DOHH2 (cell line): ENCODE results near the gene TGDS.

Source experiments
- H3F3A ChIP-seq: fragments of 200-600 bp; sonication (generic), shearing (Covaris generic); 2 replicates; pipeline ENCODE4 v1.6.0; 2016; ENCODE audit warnings: antibody characterized with exemption, mild to moderate bottlenecking; ENCODE audit not compliant: control insufficient read depth, insufficient read depth
- H3K27ac ChIP-seq: fragments of 200-600 bp; sonication (generic); 2 replicates; pipeline ENCODE4 v1.5.1; 2014; ENCODE audit warnings: low read depth, mild to moderate bottlenecking, low read length, moderate library complexity
- H3K27me3 ChIP-seq: fragments of 200-600 bp; sonication (generic); 2 replicates; pipeline ENCODE4 v1.6.1; 2014; ENCODE audit warnings: mild to moderate bottlenecking, low read length, mixed read lengths; ENCODE audit not compliant: control insufficient read depth
- H3K36me3 ChIP-seq: fragments of 200-600 bp; sonication (generic); 2 replicates; pipeline ENCODE4 v1.6.1; 2014; ENCODE audit warnings: mild to moderate bottlenecking, low read length, moderate library complexity, mixed read lengths; ENCODE audit not compliant: control insufficient read depth
- H3K4me1 ChIP-seq: fragments of 200-600 bp; sonication (generic); 2 replicates; pipeline ENCODE4 v1.6.1; 2014; ENCODE audit warnings: mild to moderate bottlenecking, low read length, mixed read lengths; ENCODE audit not compliant: control insufficient read depth
- H3K4me2 ChIP-seq: fragments of 200-600 bp; sonication (generic); 2 replicates; pipeline ENCODE4 v1.6.0; 2014; ENCODE audit warnings: mild to moderate bottlenecking, low read length, moderate library complexity
- H3K4me3 ChIP-seq: fragments of 200-600 bp; sonication (generic); 2 replicates; pipeline ENCODE4 v1.5.1; 2014; ENCODE audit warnings: mild to moderate bottlenecking, low read length, mixed read lengths
- H3K79me2 ChIP-seq: fragments of 200-600 bp; sonication (generic); 2 replicates; pipeline ENCODE4 v1.6.1; 2014; ENCODE audit warnings: mild to moderate bottlenecking, low read length, mixed read lengths; ENCODE audit not compliant: control insufficient read depth
- H3K9me2 ChIP-seq: fragments of 200-600 bp; sonication (generic); replicated peaks from 2 replicates; pipeline ENCODE4 v1.6.1; 2014; ENCODE audit warnings: mild to moderate bottlenecking, low read length, mixed read lengths; ENCODE audit not compliant: control insufficient read depth
- H3K9me3 ChIP-seq: fragments of 200-600 bp; sonication (generic); 2 replicates; pipeline ENCODE4 v1.6.1; 2014; ENCODE audit warnings: antibody characterized with exemption, low read length, mixed read lengths; ENCODE audit not compliant: control insufficient read depth, insufficient read depth
- H4K20me1 ChIP-seq: fragments of 200-600 bp; sonication (generic); 2 replicates; pipeline ENCODE4 v1.6.0; 2014; ENCODE audit warnings: low read depth, mild to moderate bottlenecking, antibody characterized with exemption, low read length, moderate library complexity; ENCODE audit not compliant: control insufficient read depth, insufficient read depth
- EZH2phosphoT487 ChIP-seq: fragments of 200-600 bp; sonication (generic); IDR thresholded peaks from 2 replicates; pipeline ENCODE4 v1.6.1; 2017; ENCODE audit warnings: borderline replicate concordance, mild to moderate bottlenecking, antibody characterized with exemption, low read length, moderate library complexity, mixed read lengths
- TF ChIP-seq, protein P1 (sequence below): fragments of 200-600 bp; sonication (generic); IDR thresholded peaks from one replicate; pipeline ENCODE4 v1.5.1; 2014; ENCODE audit warnings: antibody characterized with exemption, mild to moderate bottlenecking, low read depth, low read length; ENCODE audit not compliant: poor library complexity, severe bottlenecking

The TGDS gene

DNA sequence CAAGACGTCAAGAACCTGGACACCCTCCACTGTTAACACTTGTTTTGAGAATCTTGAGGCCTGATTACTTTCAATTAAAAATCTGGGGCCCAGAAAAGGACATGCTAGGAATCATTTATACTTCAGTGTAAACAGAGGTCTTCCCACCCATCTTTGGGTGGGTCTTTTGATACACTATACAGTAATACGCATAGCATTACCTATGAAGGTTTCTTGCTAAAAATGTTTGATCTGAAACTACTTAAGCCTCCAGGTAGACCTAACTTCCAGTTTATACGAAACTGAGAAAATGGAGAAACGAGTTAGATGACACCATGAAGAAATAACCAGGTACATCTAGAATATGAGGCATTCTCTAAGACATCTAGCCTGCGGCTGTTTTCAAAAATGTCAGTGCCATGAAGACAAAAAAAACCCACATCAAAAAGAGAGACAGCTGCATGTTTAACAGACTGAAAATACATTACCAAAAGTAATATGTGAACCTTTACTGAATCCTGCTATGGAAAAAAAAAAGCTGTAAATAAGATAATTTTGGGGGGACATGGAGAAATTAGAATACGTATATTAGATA, 36.6 kb downstream of the TGDS start:
- no peaks in the 10 kb centered on the region for H3K27me3 ChIP-seq
- H3K36me3 ChIP-seq, result no peaks in the 10 kb centered on the region
- no peaks in the 10 kb centered on the region for H3F3A ChIP-seq
- H3K9me2 ChIP-seq, result no peaks in the 10 kb centered on the region
- no peaks in the 10 kb centered on the region for H4K20me1 ChIP-seq
- H3K9me3 ChIP-seq, result no peaks in the 10 kb centered on the region
- no peak for TF ChIP-seq EZH2phosphoT487
- TF ChIP-seq, protein P1, sequence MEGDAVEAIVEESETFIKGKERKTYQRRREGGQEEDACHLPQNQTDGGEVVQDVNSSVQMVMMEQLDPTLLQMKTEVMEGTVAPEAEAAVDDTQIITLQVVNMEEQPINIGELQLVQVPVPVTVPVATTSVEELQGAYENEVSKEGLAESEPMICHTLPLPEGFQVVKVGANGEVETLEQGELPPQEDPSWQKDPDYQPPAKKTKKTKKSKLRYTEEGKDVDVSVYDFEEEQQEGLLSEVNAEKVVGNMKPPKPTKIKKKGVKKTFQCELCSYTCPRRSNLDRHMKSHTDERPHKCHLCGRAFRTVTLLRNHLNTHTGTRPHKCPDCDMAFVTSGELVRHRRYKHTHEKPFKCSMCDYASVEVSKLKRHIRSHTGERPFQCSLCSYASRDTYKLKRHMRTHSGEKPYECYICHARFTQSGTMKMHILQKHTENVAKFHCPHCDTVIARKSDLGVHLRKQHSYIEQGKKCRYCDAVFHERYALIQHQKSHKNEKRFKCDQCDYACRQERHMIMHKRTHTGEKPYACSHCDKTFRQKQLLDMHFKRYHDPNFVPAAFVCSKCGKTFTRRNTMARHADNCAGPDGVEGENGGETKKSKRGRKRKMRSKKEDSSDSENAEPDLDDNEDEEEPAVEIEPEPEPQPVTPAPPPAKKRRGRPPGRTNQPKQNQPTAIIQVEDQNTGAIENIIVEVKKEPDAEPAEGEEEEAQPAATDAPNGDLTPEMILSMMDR, result no peak
- H3K4me1 ChIP-seq, result no peaks in the 10 kb centered on the region
- no peak overlapping the region for H3K4me3 ChIP-seq
- H3K4me2 ChIP-seq, result no peak overlapping the region
- no peak overlapping the region for H3K27ac ChIP-seq
- H3K79me2 ChIP-seq, result no peaks in the 10 kb centered on the region

DNA sequence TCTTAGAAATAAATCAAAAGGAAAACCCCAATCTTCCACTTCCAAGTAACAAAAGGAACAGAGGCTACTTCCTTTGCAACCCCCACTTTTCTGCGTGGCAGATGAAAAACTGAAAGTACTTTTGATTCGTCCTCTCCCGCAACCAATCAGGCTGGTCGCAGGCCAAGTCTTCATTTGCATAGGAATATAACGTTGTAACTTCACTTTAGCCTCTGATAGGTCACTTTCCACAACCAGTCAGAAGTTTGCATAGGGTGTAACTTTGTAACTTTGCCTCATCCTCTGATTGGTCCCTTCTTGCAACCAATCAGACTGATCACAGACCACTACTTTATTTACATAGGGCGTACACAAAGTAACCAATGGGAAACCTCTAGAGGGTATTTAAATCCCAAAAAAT, 37.2 kb downstream of the TGDS start:
- H3K9me3 ChIP-seq, result no peaks in the 10 kb centered on the region
- H3K4me3 ChIP-seq, result no peak overlapping the region
- H3K27me3 ChIP-seq, result no peaks in the 10 kb centered on the region
- H3K27ac ChIP-seq, result no peak overlapping the region
- no peaks in the 10 kb centered on the region for H4K20me1 ChIP-seq
- H3K36me3 ChIP-seq, result no peaks in the 10 kb centered on the region
- H3F3A ChIP-seq, result no peaks in the 10 kb centered on the region
- no peaks in the 10 kb centered on the region for H3K4me1 ChIP-seq
- H3K4me2 ChIP-seq, result no peak overlapping the region
- H3K9me2 ChIP-seq, result no peaks in the 10 kb centered on the region
- TF ChIP-seq, protein P1, result no peak
- TF ChIP-seq EZH2phosphoT487, result no peak
- no peaks in the 10 kb centered on the region for H3K79me2 ChIP-seq

DNA sequence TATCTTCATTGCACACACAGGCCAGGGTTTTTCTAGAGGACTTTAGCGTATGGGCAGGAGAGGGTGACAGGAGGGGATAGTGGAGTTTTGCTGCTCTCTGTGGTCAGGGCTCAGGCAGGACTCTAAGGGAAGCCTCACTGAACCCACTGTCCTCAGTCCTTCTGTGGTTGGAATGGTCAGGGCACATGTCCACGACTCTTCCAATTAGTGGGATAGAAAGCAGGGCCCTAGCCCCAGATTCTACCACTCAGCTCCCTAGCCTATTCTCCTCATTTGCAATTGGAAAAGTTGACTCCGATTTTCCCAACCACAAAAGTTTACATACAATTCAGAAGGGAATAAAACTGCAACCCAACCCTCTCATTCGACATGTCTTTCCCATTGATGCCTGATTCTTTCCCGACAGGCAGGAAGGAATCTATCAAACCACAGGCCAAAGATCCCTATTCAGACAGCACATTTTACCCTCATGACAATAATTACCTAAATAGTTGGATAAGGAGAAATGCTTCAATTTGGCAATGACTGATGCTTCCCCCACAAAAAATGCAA, 38.2 kb downstream of the TGDS start:
- H3K27me3 ChIP-seq, result no peaks in the 10 kb centered on the region
- H3K9me3 ChIP-seq, result no peaks in the 10 kb centered on the region
- no peaks in the 10 kb centered on the region for H3F3A ChIP-seq
- H3K27ac ChIP-seq, result no peak overlapping the region
- H3K9me2 ChIP-seq, result no peaks in the 10 kb centered on the region
- no peaks in the 10 kb centered on the region for H3K36me3 ChIP-seq
- H4K20me1 ChIP-seq, result no peaks in the 10 kb centered on the region
- no peaks in the 10 kb centered on the region for H3K4me1 ChIP-seq
- no peaks in the 10 kb centered on the region for H3K79me2 ChIP-seq
- H3K4me2 ChIP-seq, result no peak overlapping the region
- TF ChIP-seq, protein P1, result no peak
- TF ChIP-seq EZH2phosphoT487, result no peak
- H3K4me3 ChIP-seq, result no peak overlapping the region
